GM18867 (cell line): Measurements from ENCODE around the gene FNIP1.
"Not testable (repeated sequence)": the region's sequence is repeated elsewhere in the genome, so short reads cannot be mapped to it uniquely, and the experiment has no call there.

ENCODE experiments used
- ATAC-seq: cut with Tn5 transposase; IDR thresholded peaks from one replicate; pipeline ENCODE4 v1.9.1; 2021; ENCODE audit warnings: mild to moderate bottlenecking, moderate library complexity; ENCODE audit not compliant: unreplicated experiment

FNIP1 gene

DNA sequence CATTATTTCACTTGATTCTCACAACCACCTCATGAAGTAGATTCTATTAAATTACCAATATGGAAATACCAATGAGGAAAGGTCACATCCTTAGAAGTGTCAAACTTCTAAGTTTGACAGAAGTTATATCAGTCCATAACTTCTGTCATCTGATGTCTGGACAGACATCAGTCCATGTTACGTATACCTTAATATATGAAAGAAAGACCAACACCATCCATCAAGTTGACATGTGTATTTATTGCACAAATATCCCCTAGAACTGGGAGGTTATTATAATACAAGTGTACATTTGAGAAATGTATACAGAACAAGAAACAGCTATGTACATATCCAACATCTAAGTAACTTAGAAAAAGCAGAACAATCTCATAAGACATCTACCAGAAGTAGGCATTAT, 155.3 kb downstream of the FNIP1 start:
- ATAC-seq = no peak

DNA sequence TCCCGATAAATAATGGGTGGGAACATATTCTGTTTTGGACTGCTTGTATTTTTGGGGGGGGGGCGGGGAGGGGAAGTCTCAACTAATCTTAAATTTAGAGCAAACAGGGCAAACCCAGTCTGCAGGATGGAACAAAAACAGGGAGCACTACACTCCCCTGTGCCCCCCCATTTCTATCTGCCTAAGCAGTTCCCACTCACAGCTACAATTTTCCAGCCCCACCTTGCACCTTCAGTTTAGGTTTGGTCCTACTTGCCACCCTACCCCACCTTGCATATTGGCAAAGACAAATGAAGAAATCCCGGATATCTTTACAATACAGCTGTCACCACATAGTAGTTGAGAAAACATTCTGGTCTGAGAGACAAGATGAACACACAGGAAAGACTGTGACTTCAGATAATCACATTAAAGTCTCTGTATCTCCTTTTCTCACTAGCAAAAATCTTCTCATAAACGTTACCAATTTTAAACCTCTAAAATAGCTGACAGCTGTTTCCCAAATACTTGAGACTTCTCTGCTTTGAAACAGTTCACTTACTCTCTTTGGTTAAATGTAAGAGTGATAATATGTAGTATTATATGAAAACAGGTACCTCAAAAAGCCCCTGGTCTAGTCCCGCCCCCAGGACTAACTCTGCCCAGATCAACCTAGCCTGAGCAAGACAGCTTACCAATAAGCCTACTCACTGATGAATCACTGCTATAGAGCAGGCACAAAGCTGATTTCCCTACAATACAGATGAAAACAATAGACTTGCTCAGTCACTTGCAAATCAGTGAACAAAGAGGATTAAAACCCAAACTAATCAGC, 156.6 kb downstream of the FNIP1 start:
- ATAC-seq = no peak

DNA sequence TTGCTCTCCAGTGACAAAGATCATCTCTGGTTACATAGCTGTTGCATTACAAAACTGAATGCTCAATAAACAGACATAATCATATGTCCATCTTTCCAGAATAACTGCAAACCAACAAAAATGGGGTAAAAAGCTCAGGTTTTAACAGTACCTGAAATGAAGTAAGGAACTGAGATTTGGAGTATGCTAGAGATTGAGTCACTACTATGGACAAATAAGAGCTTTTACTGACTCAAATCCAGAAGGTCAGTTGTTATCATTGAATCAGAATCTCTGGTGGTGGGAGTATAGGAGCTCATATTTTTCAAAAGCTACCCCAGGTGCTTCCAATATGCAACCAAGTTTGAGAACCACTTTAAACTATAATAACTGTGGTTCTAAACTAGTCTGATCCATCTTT, 157.7 kb downstream of the FNIP1 start:
- ATAC-seq = no peak

DNA sequence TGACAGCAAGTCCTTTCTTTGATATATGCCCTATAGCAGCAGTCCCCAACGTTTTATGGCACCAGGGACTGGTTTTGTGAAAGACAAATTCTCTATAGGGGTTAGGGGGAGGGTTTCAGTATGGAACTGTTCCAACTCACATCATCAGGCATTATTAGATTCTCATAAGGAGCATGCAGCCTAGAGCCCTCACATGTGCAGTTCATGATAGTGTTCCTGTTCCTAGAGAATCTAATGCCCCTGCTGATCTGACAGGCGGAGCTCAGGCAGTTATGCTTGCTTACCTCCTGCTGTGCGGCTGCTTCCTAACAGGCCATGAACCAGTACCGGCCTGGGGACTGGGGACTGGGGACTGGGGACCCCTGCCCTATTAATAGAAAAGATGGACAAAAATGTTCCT, 159.1 kb downstream of the FNIP1 start:
- ATAC-seq = no peak

DNA sequence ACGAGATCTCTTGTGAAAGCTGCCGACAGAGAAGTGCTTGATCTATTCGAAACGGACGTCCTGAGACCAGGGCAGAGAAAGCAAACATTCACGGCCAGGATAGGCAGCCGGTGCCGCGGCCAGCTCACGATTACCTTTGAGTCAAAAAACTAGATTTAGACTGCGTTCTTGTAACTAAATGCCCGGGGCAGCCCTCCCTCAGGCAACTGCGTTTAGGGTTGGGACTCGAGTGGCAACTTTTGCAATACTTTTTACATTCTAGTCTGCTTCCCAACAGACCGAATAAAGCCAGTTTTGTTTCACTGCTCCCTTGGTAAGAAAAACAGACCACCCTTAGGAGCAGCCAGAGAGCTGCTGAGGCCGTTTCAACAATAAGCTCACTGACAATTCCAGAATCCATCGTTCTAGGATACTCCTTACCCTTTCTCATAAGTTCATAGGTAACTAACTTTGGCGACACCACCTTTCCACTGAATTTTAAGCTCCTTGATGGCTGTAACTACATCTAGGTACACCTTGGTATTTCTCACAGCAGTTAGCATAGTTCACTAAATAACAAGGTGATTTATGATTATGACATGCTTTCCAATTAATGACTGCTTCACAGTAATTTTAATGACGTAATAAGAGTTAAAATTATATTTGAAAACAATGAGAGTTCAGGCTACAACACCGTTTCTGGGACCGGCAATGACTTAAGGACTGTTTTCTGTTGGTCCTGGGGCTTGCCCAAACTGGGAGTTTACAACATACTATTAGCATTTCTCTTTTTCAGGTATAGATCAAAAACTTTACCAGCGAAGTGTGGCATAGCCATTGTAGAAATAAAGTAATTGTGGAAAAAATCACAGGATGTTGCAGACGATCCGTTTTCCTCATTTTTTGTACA, 160.9 kb downstream of the FNIP1 start:
- no peak for ATAC-seq

DNA sequence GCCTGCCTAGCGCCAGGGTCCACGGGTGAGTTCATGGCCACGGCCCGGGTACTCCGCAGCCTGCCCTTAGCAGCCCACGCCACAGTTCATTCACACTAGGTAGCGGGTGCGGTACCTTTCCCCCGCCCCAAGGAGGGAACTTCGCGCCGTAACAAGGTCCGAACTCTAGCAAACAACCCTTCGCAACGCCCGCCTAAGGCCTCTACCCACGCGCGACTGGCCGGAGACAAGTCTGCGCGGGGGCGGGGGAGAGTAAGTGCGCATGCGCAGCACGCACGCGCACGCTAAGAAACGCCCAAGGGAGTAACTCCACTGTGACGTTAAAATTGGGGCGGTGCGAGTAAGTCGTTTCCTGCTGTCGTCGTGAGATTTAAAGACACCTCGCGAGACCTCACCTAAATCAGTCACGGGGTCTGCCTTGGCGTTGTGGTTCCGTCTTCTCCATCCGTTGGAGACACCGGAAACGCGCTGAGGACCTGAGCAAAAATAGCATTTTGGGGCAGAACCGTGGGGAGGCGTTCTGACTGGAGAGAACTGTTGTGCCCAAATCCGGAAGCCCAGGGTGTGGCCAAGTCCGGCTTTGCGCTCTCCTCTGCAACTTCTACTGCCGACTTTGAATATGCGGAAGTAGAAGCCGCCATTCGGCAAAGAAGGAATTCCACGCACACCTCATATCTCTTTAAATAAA, 161.7 kb downstream of the FNIP1 start, which contains the start of gene RAPGEF6:
Gene RAPGEF6 (minus strand): TSS at position 234 of the 688 bp plus-strand sequence. CDS start 199 bp downstream, at position 35.
- peak; percentile 89 for ATAC-seq

DNA sequence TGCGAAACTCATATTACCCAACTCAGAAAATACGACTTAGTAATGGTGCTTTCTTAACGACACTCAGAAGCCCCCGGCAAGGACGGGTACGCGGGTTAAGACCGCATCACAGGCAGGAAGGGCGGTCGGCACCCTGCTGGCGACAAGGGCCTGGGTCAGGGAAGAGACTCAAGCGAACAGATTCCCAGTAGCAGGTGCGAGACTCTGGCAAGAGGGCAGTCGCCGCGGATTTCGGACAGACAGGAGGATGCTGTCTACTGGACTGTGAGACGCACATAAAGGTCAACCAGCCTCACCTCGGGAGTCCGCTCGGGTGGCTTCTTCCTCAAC, 162.2 kb downstream of the FNIP1 start:
- peak; percentile 23 for ATAC-seq

DNA sequence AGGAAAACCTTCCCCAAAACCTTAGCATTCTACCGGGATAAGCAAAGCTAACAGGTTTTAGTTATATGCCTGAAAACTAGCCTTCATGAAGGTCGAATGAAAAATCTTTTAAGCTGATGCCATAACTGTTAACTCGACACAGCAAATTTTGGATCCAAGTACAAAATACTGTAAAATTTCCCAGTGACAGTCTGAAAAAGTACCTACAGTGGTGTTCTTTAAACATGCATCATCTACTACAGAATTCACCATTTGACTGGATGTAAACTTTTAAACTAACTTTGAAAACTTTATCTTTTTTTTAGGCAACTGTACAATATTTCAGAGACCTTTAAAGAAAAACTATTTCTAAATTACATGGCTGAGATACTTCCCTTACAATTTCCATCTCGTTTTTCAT, 162.6 kb downstream of the FNIP1 start:
- no peak for ATAC-seq

DNA sequence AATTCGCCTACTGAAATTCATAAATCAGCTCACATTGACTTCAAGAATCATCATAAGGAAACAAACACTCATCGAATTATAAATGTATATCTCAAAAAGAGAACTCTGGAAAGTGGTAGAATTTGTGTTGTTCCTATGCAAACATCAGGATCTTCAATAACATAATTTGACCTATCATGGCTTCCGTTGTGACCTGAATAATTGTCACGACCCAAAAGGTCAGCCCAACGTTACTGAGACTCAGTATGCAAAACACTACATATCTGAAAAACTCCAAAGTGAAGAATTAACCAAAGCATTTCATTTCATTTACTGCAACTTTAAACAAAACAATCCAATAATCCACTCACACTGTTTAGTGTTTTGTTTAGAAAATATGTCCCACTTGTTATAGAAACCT, 163.0 kb downstream of the FNIP1 start:
- no peak for ATAC-seq

DNA sequence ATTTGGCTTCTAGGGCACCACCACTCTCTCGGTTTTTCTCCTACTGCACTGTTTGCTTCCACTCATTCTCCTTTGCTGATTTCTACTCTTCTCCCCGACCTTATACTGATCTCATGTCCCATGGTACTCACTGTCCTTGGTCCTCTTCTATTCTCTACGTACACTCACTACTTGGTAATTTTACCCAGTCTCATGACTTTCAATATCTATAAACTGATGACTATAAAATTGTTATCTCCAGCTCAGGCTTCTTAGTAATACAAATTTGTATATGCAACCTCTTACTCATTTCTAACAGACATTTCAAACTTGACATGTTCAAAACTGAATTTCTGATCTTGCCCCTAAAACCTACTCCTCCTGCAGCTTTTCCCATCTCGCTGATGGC, 165.9 kb downstream of the FNIP1 start:
- no peak for ATAC-seq

DNA sequence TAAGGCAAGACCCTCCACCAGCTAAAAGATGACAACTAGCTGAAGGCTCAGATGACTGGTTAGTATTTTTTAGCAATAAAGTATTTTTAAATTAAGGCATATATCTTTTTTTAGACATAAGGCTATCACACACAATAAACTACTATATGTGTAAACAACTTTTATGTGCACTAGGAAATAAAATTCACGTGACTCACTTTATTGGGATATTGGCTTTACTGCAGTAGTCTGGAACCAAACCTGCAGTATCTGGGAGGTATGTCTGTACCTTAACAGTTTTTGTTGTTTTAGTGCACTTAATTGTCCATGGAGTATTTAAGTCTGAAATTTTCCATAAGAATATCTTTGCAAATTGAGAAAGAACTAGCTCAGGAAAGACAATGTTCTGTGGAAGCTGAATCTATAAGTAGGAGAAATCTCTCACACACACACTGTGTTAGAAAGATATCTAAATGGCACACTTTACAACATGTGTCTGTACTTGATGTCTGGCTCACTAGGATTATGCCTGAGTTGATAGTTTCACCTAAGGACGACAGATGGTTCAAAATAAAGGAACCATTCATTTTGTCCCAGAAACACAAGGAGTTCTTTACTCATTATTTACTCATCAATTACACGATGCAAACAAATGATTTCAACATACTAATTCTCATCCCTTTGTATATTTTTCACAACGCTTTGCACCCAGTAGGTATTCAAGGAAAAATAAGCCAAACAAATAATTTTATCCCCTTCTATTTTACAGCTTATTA, 166.4 kb downstream of the FNIP1 start:
- no peak for ATAC-seq

DNA sequence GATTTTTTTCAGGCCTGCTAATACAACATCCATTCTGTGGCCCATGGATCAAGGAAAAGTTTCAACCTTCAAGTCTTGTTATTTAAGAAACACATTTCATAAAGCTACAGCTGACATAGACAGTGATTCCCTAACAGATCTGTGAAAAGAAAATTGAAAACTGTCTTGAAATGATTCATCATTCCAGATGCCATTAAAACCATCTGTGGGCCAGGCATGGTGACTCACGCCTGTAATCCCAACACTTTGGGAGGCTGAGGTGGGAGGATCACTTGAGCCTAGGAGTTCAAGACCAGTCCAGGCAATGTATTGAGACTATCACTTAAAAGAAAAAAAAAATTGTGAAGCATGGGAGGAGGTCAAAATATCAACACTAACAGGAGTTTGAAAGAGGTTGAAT, 167.8 kb downstream of the FNIP1 start:
- no peak for ATAC-seq

DNA sequence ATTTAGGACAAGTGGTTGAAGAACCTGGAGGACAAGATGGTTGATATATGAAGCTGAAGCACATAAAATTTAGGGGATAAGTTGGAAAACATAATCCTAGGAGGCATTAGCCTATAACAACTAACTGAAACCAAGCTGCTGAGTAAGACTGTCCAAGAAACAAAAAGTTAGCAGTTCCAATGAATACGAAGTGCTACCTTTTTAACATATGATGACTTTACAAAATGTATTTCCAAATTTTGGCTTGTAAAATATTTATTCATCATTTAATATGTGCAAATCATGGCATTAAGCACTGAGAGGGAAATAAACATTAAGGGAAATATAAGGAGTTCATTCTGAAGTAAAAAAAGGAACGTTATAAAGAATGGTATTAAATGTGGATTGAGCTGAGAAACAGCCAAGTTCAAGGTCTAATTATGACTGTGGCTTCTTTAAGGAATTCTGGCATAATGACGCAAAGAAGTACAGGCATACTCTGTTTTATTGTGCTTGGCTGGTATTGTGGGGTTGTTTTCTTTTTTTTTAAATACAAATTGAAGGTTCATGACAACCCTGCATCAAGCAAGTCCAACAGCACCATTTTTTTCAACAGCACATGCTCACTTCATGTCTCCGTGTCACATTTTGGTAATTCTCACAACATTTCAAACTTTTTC, 169.5 kb downstream of the FNIP1 start:
- no peak for ATAC-seq

DNA sequence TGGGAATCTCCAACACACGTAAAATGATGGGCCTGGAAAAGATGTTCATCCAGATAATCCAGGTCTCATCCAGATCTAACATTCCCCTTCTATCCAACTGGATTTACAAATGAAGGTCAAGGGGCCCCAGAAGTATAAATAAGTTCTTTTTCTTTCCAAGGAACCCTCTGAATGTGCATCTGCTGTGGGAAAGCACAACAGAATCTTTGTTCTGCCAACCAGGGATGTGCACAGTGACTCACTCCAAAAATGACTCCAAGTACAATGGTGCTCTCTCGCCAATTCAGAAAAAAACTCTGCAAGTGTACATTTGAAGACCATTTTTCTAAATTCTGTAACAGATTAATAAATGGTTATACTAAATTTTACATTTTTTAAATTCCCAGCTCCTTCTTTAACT, 174.2 kb downstream of the FNIP1 start:
- no peak for ATAC-seq

DNA sequence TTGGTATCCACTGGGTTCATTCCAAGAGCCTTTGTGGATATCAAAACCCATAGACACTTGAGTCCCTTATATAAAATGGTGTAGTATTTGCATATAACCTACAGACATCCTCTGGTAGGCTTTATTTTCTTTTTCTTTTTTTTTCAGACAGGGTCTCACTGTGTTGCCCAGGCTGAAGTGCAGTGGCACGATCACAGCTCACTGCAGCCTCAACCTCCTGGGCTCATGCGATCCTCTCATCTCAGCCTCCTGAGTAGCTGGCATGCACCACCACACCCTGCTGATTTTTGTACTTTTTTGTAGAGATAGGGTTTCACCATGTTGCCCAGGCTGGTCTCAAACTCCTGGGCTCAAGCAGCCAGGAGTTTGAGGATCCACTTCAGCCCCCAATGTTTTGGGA, 175.7 kb downstream of the FNIP1 start:
- ATAC-seq = not testable (repeated sequence)

DNA sequence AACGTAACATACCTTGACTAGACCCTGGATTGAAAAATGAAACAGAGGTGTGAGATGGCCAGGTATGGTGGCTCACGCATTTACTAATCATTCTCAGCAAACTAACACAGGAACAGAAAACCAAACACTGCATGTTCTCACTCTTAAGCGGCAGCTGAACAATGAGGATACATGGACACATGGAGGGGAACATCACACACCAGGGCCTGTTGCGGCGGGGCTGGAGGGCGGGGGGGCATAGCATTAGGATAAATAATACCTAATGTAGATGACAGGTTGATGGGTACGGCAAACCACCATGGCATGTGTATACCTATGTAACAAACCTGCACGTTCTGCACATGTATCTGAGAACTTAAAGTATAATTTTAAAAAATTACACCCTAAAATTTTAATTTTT, 177.7 kb downstream of the FNIP1 start:
- ATAC-seq = no peak

DNA sequence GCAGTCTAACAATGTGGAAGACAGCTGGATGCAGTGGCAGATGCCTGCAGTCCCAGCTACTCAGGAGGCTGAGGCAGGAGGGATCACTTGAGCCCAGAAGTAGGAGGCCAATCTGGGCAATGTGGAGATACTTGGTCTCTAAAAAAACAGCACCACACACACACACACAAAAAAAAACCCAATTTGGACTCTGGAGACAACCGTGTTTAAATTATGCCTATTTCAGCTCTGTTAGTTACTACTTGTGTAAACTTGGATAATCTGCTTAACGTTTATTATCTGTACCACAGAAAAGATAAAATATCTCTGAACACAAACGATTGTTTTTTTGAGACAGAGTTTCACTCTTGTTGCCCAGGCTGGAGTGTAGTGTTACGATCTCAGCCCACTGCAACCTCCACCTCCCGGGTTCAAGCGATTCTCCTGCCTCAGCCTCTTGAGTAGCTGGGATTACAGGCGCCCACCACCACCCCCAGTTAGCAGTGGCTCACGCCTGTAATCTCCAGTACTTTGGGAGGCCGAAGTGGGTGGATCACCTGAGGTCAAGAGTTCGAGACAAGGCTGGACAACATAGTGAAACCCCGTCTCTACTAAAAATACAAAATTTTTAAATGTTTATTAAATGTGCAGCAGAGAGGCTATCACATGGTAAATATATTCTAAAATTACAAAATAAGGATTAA, 179.5 kb downstream of the FNIP1 start:
- ATAC-seq = no peak

DNA sequence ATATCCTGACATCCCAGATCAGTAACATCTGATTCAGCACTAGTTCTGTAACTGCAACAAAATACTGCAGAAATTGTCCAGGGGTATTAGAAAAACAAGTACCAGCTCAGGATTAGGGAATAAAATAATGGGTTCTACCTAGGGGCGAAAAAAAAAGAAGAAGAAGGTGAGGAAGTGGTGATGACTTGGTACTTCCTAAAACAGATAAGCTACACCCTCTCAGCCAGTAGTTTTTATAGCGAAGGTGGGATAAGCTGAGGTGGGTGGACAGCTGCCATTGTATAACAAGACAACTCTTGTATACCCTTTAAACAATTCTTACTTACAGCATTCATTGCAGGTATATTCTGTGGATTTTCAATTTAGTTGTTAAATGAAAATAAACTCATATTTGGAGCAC, 180.9 kb downstream of the FNIP1 start:
- no peak for ATAC-seq

DNA sequence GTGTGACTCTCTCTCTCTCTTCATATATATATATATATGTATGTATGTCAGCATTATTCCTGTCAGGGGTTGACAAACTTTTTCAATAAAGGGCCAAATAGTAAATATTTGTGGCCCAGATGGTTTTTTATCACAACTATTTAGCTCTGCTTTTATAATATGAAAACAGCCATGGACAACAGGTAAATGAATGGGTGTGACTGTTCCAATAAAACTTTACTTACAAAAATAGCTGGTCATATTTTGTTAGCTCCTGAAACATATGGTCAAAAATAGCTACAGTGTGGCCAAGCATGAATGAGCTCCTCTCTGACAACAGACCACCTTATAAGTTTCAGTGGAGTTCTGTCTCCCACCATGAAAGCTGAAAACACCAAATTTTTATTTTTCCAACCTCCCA, 183.4 kb downstream of the FNIP1 start:
- ATAC-seq = no peak

DNA sequence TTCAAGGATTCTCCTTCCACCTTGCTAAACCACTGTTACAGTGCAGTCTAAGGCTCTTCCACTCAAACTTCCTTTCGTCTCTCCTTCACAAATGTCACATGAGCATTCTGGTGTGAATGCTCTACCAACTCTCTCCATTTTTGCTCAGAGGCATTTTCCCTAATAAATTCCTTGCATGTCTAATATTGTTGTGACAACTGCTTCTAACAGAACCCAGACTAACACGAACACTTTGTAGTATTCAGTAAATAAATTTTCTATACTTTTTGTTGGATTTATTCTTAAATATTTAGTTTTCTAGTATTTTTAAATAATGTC, 185.8 kb downstream of the FNIP1 start:
- ATAC-seq = no peak
